Gastroesophageal sphincter (tissue), 3 donors: ENCODE data around the gene DSG1.

Source experiments
- CTCF ChIP-seq, 4 experiments: fragments of 200-600 bp in 2 of 4; fragments of 450-650 bp in 2 of 4; sonication (generic) in 1 of 4; IDR thresholded peaks; one replicate each; pipeline ENCODE4 v1.5.1; 2017 to 2019; ENCODE audit warnings: antibody characterized with exemption in 4 of 4, mild to moderate bottlenecking in 2 of 4, moderate library complexity in 2 of 4
- POLR2A ChIP-seq, 2 donors: fragments of 450-650 bp; IDR thresholded peaks; one replicate each; pipeline ENCODE4 v1.6.1; 2017; ENCODE audit warnings: antibody characterized with exemption in 2 of 2, mild to moderate bottlenecking in 2 of 2, moderate library complexity in 1 of 2

DNA sequence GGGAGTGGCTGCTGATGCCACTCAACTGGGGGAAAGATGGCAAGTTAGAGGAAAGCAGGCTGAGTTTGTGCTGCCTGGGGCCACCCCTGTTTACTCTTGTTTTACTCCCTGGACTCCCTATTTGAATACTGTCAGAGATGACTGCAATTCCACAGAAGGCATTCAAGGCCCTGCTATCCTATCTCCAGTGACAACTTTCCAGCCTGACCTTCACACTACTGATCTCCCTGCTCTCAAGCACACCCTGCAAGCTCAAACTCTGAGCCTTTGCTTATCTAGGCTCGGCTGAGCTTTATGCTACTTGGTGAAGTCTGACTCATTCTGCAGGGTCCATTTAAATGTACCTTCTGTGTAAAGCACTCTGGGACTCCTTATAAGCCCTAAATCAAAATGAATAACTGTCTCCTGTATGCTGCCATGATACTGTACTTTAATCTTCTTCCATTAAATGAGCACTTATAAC, 39.3 kb upstream of the DSG1 start:
- TF ChIP-seq CTCF (IDR thresholded peaks at IDR 0.05) (no peak), POLR2A (IDR thresholded peaks at IDR 0.05) (no peak)
